H1 (cell line): ENCODE results near the gene TTBK2.

Experiments
- BCL11A ChIP-seq, 2 experiments: IDR thresholded peaks; one replicate each; pipeline ENCODE4 v1.6.1; 2011; ENCODE audit warnings: low read depth in 2 of 2, low read length in 2 of 2, mild to moderate bottlenecking in 2 of 2
- CTBP2 ChIP-seq: IDR thresholded peaks from 2 replicates; pipeline ENCODE4 v1.7.0; 2011; ENCODE audit warnings: borderline replicate concordance, mild to moderate bottlenecking, moderate library complexity, mixed read lengths, low read length; ENCODE audit not compliant: insufficient read depth, insufficient read length
- CTCF ChIP-seq, 3 experiments: IDR thresholded peaks; 1 replicate in 2 of 3; 2 replicates in 1 of 3; pipeline versions ENCODE4 v1.5.1 to v1.6.1; 2011; ENCODE audit warnings: low read length in 3 of 3, mild to moderate bottlenecking in 3 of 3, inconsistent platforms in 2 of 3, low read depth in 1 of 3, moderate library complexity in 1 of 3; ENCODE audit not compliant: insufficient read depth in 1 of 3; ENCODE audit errors: control extremely low read depth in 1 of 3
- POLR2A ChIP-seq, 2 experiments: IDR thresholded peaks; 1 replicate in 1 of 2; 2 replicates in 1 of 2; pipeline ENCODE4 v1.6.1; 2011; ENCODE audit warnings: low read depth in 2 of 2, low read length in 2 of 2, mild to moderate bottlenecking in 2 of 2; ENCODE audit errors: control extremely low read depth in 1 of 2
- RAD21 ChIP-seq, 2 experiments: IDR thresholded peaks in 1 of 2; conservative IDR thresholded peaks in 1 of 2; 2 replicates each; pipeline ENCODE4 v1.6.1; 2011; ENCODE audit warnings: low read depth in 2 of 2, low read length in 2 of 2, improper control_type of control experiment in 1 of 2, inconsistent platforms in 1 of 2, mild to moderate bottlenecking in 1 of 2, moderate library complexity in 1 of 2
- RXRA ChIP-seq: IDR thresholded peaks from 2 replicates; pipeline ENCODE4 v1.6.1; 2011; ENCODE audit warnings: low read depth, mild to moderate bottlenecking, low read length, moderate library complexity; ENCODE audit not compliant: insufficient read depth
- SP1 ChIP-seq: IDR thresholded peaks from 2 replicates; pipeline ENCODE4 v1.6.1; 2011; ENCODE audit warnings: low read depth, low read length
- YY1 ChIP-seq: IDR thresholded peaks from 2 replicates; pipeline ENCODE4 v1.6.1; 2011; ENCODE audit warnings: low read depth, mild to moderate bottlenecking, low read length
- ZNF274 ChIP-seq: IDR thresholded peaks from 2 replicates; pipeline ENCODE4 v1.7.0; 2012; ENCODE audit warnings: low read length, borderline replicate concordance; ENCODE audit errors: extremely low read depth

DNA sequence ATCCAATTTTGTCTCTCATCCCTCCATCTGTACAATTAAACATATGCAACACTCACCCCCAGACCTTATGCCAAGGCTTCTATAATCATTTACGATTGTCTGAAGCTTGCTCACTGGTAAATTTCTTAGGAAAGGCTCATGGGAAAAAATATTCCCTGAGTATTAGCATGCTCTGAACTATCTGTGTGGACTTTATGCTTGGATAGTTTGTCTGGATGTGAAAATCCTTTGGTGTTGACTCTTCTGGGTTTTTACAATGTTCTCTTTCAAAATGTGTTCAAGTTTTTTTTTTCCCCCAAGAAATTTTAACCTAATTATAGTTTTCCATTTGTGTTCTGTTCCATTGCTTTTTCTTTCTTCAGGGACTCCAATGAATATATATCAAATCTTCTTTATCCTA lies 19.9 kb upstream of the TTBK2 start:
- no peak for TF ChIP-seq SP1
- no peak for TF ChIP-seq BCL11A (IDR thresholded peaks at IDR 0.05; ENCODE audit: low read depth in 2 of 2, low read length in 2 of 2)
- TF ChIP-seq RAD21 (IDR thresholded peaks at IDR 0.05 in 1 of 2, conservative IDR thresholded peaks at IDR 0.05 in 1 of 2; ENCODE audit: low read depth in 2 of 2, low read length in 2 of 2), result no peak
- TF ChIP-seq POLR2A (IDR thresholded peaks at IDR 0.05; ENCODE audit: control extremely low read depth in 1 of 2, low read depth in 2 of 2, low read length in 2 of 2), result no peak
- TF ChIP-seq CTCF (IDR thresholded peaks at IDR 0.05; ENCODE audit: control extremely low read depth in 1 of 3, insufficient read depth in 1 of 3, low read depth in 1 of 3, low read length in 3 of 3), result no peak
- TF ChIP-seq RXRA, result no peak
- TF ChIP-seq YY1, result no peak
- TF ChIP-seq CTBP2, result no peak
- no peak for TF ChIP-seq ZNF274
